Esophagus squamous epithelium (tissue), 5 donors: Measurements from ENCODE around the gene EPB41L2. TPM values are rescaled to one million over a fixed set of nuclear protein-coding genes. Genes with fewer than 3 reads are reported as not detected.
"Not testable (repeated sequence)": the region's sequence is repeated elsewhere in the genome, so short reads cannot be mapped to it uniquely, and the experiment has no call there.

Experiments
- DNase-seq: peaks from one replicate; lab custom pipeline; 2025; lab: John Stamatoyannopoulos, UW
- H3K27ac ChIP-seq, 4 donors: fragments of 200-600 bp; sonication (generic); one replicate each; pipeline ENCODE4 v1.5.1; 2016 to 2019; ENCODE audit warnings: mild to moderate bottlenecking in 1 of 4
- H3K27me3 ChIP-seq, 4 donors: fragments of 200-600 bp; sonication (generic); 1 replicate in 3 of 4; 2 replicates in 1 of 4; pipeline versions ENCODE4 v1.5.1 to v1.6.0; 2017 to 2021; ENCODE audit warnings: antibody characterized with exemption in 1 of 4
- H3K36me3 ChIP-seq, 3 donors: fragments of 200-600 bp; sonication (generic); one replicate each; pipeline ENCODE4 v1.5.1; 2016 to 2019
- H3K4me1 ChIP-seq, 3 donors: fragments of 200-600 bp; sonication (generic); one replicate each; pipeline ENCODE4 v1.5.1; 2017 to 2019
- H3K4me3 ChIP-seq, 4 donors: fragments of 200-600 bp; sonication (generic); 1 replicate in 3 of 4; 2 replicates in 1 of 4; pipeline ENCODE4 v1.5.1; 2016 to 2019; ENCODE audit warnings: mild to moderate bottlenecking in 2 of 4, moderate library complexity in 1 of 4
- H3K9me3 ChIP-seq, 3 donors: fragments of 200-600 bp; sonication (generic); one replicate each; pipeline ENCODE4 v1.5.1; 2016 to 2019
- CTCF ChIP-seq, 6 experiments: fragments of 450-650 bp in 4 of 6; fragments of 200-600 bp in 2 of 6; sonication (generic) in 2 of 6; IDR thresholded peaks; one replicate each; pipeline ENCODE4 v1.5.1; 2016 to 2019; ENCODE audit warnings: antibody characterized with exemption in 6 of 6, mild to moderate bottlenecking in 4 of 6, moderate library complexity in 4 of 6
- POLR2A ChIP-seq, 4 donors: fragments of 450-650 bp; IDR thresholded peaks; one replicate each; pipeline ENCODE4 v1.6.1; 2017; ENCODE audit warnings: antibody characterized with exemption in 4 of 4, mild to moderate bottlenecking in 4 of 4, moderate library complexity in 3 of 4
- WGBS, 2 donors: methylation state at CpG; one replicate each; pipeline ENCODE4 v1.1.5; 2018; 5-methylcytosine and 5-hydroxymethylcytosine counted together
- intact Hi-C: fragments of 100-400 bp; cut with DNase I; formaldehyde crosslinking; loops from one replicate; pipeline ENCODE4 v1.15.0; 2022
- total RNA-seq, 4 donors: library from RNA; depleted of rRNA; stranded (reverse); fragments of >200 nt; gene quantifications; one replicate each; pipeline ENCODE4 v1.1.0, GENCODE V29; 2016
- donor health status: DM: yes; HTN: yes; CAD: no.

Gene EPB41L2
- total RNA-seq, 4 donors from 2014 or later: 6.2 to 58.0 (median 14.9) TPM

DNA sequence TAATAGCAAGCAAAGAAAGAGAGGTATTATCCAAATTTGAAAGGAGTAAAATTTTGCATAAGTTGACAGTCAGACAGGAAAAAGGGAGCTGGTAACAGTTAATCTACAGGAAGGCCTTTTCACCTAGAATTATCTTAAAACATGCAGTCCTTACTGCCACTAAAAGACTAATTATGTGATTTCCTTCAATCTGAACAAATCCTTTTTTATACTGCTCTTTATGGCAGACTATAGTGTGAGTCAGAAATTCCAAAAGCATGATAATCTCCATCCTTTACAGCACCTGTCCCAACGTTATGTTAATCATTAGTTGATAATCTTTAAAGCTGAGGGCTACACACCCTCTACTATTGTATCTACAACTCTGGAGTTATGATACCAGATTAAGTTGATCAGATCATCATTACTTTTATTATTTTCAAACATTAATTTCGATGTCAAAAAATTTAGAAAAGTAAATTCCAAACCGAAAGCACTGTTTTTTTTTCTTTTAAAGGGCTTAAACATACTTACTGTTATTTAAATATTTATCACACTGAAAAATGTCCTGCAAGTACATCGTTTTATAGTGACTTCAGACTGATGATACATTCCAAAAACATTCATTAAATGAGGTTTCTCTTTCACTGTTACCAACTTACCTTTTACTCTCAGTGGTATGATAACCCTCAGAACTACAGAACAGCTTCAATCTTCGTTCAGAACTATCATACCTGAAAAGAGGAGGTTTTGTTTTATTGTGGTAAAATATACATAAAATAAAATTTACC is 39.1 kb upstream of the EPB41L2 start:
- intact Hi-C loops: no loop called here
- H3K27ac ChIP-seq: no peak overlapping the region
- TF ChIP-seq POLR2A (IDR thresholded peaks at IDR 0.05) (no peak), CTCF (IDR thresholded peaks at IDR 0.05) (no peak)

DNA sequence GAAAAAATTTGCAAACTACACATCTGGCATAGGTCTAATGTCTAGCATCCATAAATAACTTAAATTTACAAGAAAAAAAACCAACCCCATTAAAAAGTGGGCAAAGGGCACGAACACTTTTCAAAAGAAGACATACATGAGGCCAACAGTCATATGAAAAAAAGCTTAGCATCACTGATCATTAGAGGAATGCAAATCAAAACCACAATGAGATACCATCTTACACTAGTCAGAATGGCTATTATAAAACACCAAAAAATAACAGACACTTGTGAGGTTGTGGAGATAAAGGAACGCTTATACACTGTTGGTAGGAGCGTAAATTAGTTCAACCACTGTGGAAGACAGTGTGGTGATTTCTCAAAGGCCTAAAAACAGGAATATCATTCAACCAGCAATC is 33.7 kb upstream of the EPB41L2 start:
- peaks cover 0 to 10% (median 0%) of the 10 kb centered on the region in 3 donors for H3K9me3 ChIP-seq
- TF ChIP-seq CTCF (IDR thresholded peaks at IDR 0.05): no peak
- TF ChIP-seq POLR2A (IDR thresholded peaks at IDR 0.05): no peak
- H3K27ac ChIP-seq: no peak overlapping the region
- no peaks in the 10 kb centered on the region for H3K36me3 ChIP-seq
- H3K27me3 ChIP-seq: peaks cover 0 to 9% (median 0%) of the 10 kb centered on the region in 4 donors
- no peak for DNase-seq
- intact Hi-C loops: no loop called here
- WGBS, 2 donors: 77% methylated on average over 3 of the region's 3 CpGs; no CpG with 5 or more reads in 1 of the 2 donors
- no peak overlapping the region for H3K4me3 ChIP-seq
- H3K4me1 ChIP-seq: no peaks in the 10 kb centered on the region

More for the DNA sequence above, 39.1 kb upstream of the EPB41L2 start:
- WGBS, 2 donors: 43 to 49% methylated on average over 5 of the region's 5 CpGs
- H3K36me3 ChIP-seq: no peaks in the 10 kb centered on the region
- peaks cover 0 to 19% (median 0%) of the 10 kb centered on the region in 4 donors for H3K27me3 ChIP-seq
- H3K9me3 ChIP-seq: no peaks in the 10 kb centered on the region
- H3K4me3 ChIP-seq: no peak overlapping the region
- DNase-seq: no peak
- H3K4me1 ChIP-seq: no peaks in the 10 kb centered on the region

DNA sequence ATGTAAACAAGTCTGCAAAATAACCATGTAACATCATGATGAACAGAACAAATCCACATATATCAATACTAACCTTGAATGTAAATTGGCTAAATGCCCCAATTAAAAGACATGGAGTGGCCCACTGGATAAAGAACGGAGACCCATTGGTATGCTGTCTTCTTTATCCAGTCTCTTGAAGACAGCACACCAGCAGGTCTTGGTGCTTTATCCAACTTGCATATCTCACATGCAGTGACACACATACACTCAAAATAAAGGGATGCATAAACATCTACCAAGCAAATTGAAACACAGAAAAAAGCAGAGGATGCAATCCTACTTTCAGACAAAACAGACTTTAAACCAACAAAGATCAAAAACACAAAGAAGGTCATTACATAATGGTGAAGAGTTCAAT is 30.3 kb upstream of the EPB41L2 start:
- TF ChIP-seq CTCF (IDR thresholded peaks at IDR 0.05) (no peak), POLR2A (IDR thresholded peaks at IDR 0.05) (no peak)
- WGBS, 2 donors: 89 to 93% methylated on average over 1 of the region's 1 CpG

GRCh38 chr6:131091944-131092343 is 28.9 kb upstream of the EPB41L2 start:
- 82 to 89% methylated on average over 6 to 7 of the region's 7 CpGs for WGBS, 2 donors

More for the DNA sequence above, 30.3 kb upstream of the EPB41L2 start:
- intact Hi-C loops: no loop called here
- H3K4me3 ChIP-seq: no peak overlapping the region
- H3K4me1 ChIP-seq: no peaks in the 10 kb centered on the region
- no peak for DNase-seq
- no peaks in the 10 kb centered on the region for H3K27me3 ChIP-seq
- H3K36me3 ChIP-seq: no peaks in the 10 kb centered on the region
- H3K9me3 ChIP-seq: peaks cover 0 to 13% (median 0%) of the 10 kb centered on the region in 3 donors
- H3K27ac ChIP-seq: no peak overlapping the region

GRCh38 chr6:131090339-131090738 is 27.3 kb upstream of the EPB41L2 start:
- H3K4me1 ChIP-seq, H3K27ac ChIP-seq, intact Hi-C loops, H3K36me3 ChIP-seq, DNase-seq, H3K4me3 ChIP-seq, H3K27me3 ChIP-seq: not testable (repeated sequence)
- WGBS, 2 donors: 63 to 80% methylated on average over 3 of the region's 3 CpGs
- H3K9me3 ChIP-seq: peaks cover 0 to 16% (median 0%) of the 10 kb centered on the region in 3 donors

More at GRCh38 chr6:131091944-131092343, 28.9 kb upstream of the EPB41L2 start:
- H3K27me3 ChIP-seq, DNase-seq, H3K36me3 ChIP-seq, H3K27ac ChIP-seq, H3K4me3 ChIP-seq, H3K4me1 ChIP-seq, intact Hi-C loops: not testable (repeated sequence)
- H3K9me3 ChIP-seq: peaks cover 0 to 13% (median 0%) of the 10 kb centered on the region in 3 donors

GRCh38 chr6:131084982-131085381 is 21.9 kb upstream of the EPB41L2 start:
- Histone ChIP-seq H3K4me3 (no peak overlapping the region), H3K36me3 (no peaks in the 10 kb centered on the region), H3K9me3 (peaks cover 0 to 3% (median 0%) of the 10 kb centered on the region in 3 donors), H3K27ac (no peak overlapping the region), H3K4me1 (no peaks in the 10 kb centered on the region), H3K27me3 (no peaks in the 10 kb centered on the region)
- WGBS, 2 donors: 100% methylated on average over 1 to 2 of the region's 2 CpGs
- DNase-seq: no peak
- intact Hi-C loops: no loop called here
- TF ChIP-seq CTCF (IDR thresholded peaks at IDR 0.05) (no peak), POLR2A (IDR thresholded peaks at IDR 0.05) (no peak)
